ENCODE results near the gene TRABD. TPM values are rescaled to one million over a fixed set of nuclear protein-coding genes. Genes with fewer than 3 reads are reported as not detected.

TRABD gene
- total and polyA plus RNA-seq, 2 donors from 2014 or later: 34.2 to 56.3 TPM

GRCh38 chr22:50200461-50201190 is 14.9 kb downstream of the TRABD start, which contains the start of gene SELENOO:
TSS of gene SELENOO (plus strand) at chr22:50201011. CDS start at chr22:50201037, 26 bp downstream.
- Histone ChIP-seq H3K36me3 (ENCODE audit: control insufficient read depth in 2 of 3, insufficient read depth in 3 of 3, low read length in 3 of 3) (peaks cover 0 to 5% (median 0%) of the 10 kb centered on the region in 3 donors), H3K9ac (ENCODE audit: low read length in 3 of 3) (peak within 1 kb of the TSS in 2 of 3 donors; percentile 48 to 61), H3K4me3 (ENCODE audit: low read length in 3 of 3) (peak within 1 kb of the TSS; percentile 44 to 69 (median 53)), H3K9me3 (ENCODE audit: control insufficient read depth in 2 of 3, insufficient read depth in 1 of 3, low read length in 3 of 3) (no peaks in the 10 kb centered on the region), H3K27me3 (ENCODE audit: control insufficient read depth, insufficient read depth, low read length) (no peaks in the 10 kb centered on the region), H3K27ac (ENCODE audit: low read depth in 2 of 2, low read length in 2 of 2) (peak within 1 kb of the TSS in 1 of 2 donors; percentile 11), H3K4me1 (ENCODE audit: control insufficient read depth in 2 of 3, insufficient read depth in 2 of 3, low read depth in 1 of 3, low read length in 3 of 3) (peaks cover 0 to 24% (median 11%) of the 10 kb centered on the region in 3 donors)
- FAIRE-seq (no peak), DNase-seq (peak; percentile 94 to 97 (median 97))
- intact Hi-C loops (cut with DNase I): no loop called here
- no peak for TF ChIP-seq CTCF (IDR thresholded peaks at IDR 0.05; ENCODE audit: borderline replicate concordance, extremely low read depth, insufficient read depth)

- peaks cover 0 to 5% (median 0%) of the 10 kb centered on the region in 3 donors for H3K36me3 ChIP-seq (ENCODE audit: control insufficient read depth in 2 of 3, insufficient read depth in 3 of 3, low read length in 3 of 3)
- peak in 1 of 5 donors; percentile 59 for DNase-seq
- no peak for FAIRE-seq
- intact Hi-C loops (cut with DNase I): no loop called here
- H3K4me1 ChIP-seq (ENCODE audit: control insufficient read depth in 2 of 3, insufficient read depth in 2 of 3, low read depth in 1 of 3, low read length in 3 of 3): peaks cover 0 to 24% (median 19%) of the 10 kb centered on the region in 3 donors
- no peak overlapping the region for H3K27ac ChIP-seq (ENCODE audit: low read depth in 2 of 2, low read length in 2 of 2)
- peak overlapping the region in 2 of 3 donors; percentile 48 to 61 for H3K9ac ChIP-seq (ENCODE audit: low read length in 3 of 3)
- peak overlapping the region; percentile 16 to 69 (median 53) for H3K4me3 ChIP-seq (ENCODE audit: low read length in 3 of 3)
- no peak for TF ChIP-seq CTCF (IDR thresholded peaks at IDR 0.05; ENCODE audit: borderline replicate concordance, extremely low read depth, insufficient read depth)
- H3K9me3 ChIP-seq (ENCODE audit: control insufficient read depth in 2 of 3, insufficient read depth in 1 of 3, low read length in 3 of 3): no peaks in the 10 kb centered on the region
- H3K27me3 ChIP-seq (ENCODE audit: control insufficient read depth, insufficient read depth, low read length): no peaks in the 10 kb centered on the region
These were observed 15.7 kb downstream of the TRABD start for GRCh38 chr22:50201191-50202129.

- H3K9me3 ChIP-seq (ENCODE audit: control insufficient read depth in 2 of 3, insufficient read depth in 1 of 3, low read length in 3 of 3): no peaks in the 10 kb centered on the region
- intact Hi-C loops (cut with DNase I): no loop called here
- DNase-seq: peak in 2 of 5 donors; percentile 71
- H3K4me3 ChIP-seq (ENCODE audit: low read length in 3 of 3): peak overlapping the region; percentile 26 to 69 (median 53)
- peaks cover 0 to 24% (median 19%) of the 10 kb centered on the region in 3 donors for H3K4me1 ChIP-seq (ENCODE audit: control insufficient read depth in 2 of 3, insufficient read depth in 2 of 3, low read depth in 1 of 3, low read length in 3 of 3)
- peak overlapping the region in 2 of 3 donors; percentile 48 to 61 for H3K9ac ChIP-seq (ENCODE audit: low read length in 3 of 3)
- no peaks in the 10 kb centered on the region for H3K27me3 ChIP-seq (ENCODE audit: control insufficient read depth, insufficient read depth, low read length)
- H3K27ac ChIP-seq (ENCODE audit: low read depth in 2 of 2, low read length in 2 of 2): peak overlapping the region in 1 of 2 donors; percentile 23
- H3K36me3 ChIP-seq (ENCODE audit: control insufficient read depth in 2 of 3, insufficient read depth in 3 of 3, low read length in 3 of 3): peaks cover 0 to 5% (median under 1%) of the 10 kb centered on the region in 3 donors
- FAIRE-seq: no peak
- no peak for TF ChIP-seq CTCF (IDR thresholded peaks at IDR 0.05; ENCODE audit: borderline replicate concordance, extremely low read depth, insufficient read depth)
These were observed 16.5 kb downstream of the TRABD start for GRCh38 chr22:50202130-50202666.

All from kidney (tissue), 14 donors.